ENCODE results near the gene STYX.

Gene STYX, protein sequence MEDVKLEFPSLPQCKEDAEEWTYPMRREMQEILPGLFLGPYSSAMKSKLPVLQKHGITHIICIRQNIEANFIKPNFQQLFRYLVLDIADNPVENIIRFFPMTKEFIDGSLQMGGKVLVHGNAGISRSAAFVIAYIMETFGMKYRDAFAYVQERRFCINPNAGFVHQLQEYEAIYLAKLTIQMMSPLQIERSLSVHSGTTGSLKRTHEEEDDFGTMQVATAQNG

DNA sequence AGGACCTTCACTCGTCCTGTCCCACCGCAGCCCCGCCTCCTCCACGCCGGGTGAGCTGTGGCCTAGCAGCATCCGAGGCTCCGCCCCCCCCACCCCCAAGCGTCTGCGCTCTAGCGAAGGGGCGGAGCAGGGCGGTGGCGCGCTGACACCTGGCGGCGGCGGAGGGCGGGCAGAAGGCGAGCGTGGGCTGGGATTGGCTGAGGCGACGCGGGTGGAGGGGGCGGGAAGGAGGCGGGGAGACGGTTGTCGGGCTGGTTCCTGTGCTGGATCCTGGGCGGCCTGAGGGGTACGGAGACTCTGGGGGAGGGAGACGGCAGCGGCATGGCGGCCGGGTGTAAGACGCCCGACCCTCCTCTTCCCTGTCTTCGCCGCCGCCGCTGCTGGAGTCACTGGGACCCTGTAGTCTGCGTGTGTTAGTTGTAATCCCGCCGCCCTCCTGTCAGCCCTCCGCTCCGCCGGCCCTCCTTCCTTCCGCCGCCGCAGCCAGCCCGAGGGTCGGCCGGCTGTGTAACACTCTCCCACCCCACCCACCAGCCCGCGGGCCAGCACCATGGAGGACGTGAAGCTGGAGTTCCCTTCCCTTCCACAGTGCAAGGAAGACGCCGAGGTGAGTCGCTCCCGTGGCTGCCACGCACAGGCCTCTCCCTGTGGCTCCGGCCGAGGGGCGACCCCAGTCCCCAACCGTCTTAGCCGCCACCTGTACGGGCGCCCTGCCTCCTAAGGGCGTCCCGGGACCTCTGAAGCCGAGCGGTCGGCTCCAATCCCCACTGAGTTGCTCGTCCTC, at the start of gene STYX:
Gene STYX, plus strand, starts transcription at position 242 of the 784 bp plus-strand sequence. Its CDS starts 309 bp downstream, at position 551.
- peak; percentile 98 for DNase-seq (ENCODE audit: low read depth)

DNA sequence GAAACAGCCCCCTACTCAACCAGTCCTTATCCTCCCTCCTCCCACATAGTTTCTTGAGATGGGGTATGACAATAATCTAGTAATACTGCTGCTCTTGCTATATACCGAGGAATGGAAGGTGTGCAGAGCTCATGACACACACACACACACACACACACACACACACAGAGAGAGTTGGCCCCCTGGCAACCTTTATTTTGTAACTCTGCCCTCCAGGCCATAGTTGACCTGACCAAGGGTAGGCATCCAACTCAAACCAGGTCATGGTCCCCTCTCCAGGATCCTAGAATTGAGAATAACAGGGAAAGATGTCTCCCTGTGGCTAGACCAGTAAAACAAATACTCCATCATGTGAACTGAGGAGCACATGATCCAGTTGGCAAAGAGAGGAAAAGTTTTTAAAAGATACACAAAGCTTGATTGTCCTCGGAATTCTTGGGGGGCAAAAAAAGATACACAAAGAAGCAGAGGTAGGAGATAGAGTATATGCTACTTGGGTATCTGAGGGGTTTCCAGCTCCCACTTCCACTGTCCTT, 45.9 kb upstream of the STYX start:
- DNase-seq (ENCODE audit: low read depth) = no peak

DNA sequence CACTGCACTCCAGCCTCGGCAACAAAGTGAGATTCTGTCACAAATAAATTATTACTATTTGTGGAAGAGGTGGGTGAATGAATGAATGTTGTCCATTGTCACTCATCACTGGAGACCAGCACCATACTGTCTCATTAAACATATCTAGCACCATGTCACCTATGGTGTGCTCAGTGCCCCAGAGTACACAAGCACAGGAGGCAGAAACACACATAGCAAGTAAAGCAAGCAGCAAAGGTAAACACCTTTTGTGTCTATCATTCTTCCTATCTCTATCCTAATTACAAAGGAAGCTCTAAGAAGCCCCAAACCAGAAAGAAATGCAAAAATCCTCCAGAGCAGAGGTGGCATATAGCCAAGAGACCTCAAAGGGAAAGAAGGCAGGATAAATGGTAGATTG, 43.8 kb upstream of the STYX start:
- no peak for DNase-seq (ENCODE audit: low read depth)

DNA sequence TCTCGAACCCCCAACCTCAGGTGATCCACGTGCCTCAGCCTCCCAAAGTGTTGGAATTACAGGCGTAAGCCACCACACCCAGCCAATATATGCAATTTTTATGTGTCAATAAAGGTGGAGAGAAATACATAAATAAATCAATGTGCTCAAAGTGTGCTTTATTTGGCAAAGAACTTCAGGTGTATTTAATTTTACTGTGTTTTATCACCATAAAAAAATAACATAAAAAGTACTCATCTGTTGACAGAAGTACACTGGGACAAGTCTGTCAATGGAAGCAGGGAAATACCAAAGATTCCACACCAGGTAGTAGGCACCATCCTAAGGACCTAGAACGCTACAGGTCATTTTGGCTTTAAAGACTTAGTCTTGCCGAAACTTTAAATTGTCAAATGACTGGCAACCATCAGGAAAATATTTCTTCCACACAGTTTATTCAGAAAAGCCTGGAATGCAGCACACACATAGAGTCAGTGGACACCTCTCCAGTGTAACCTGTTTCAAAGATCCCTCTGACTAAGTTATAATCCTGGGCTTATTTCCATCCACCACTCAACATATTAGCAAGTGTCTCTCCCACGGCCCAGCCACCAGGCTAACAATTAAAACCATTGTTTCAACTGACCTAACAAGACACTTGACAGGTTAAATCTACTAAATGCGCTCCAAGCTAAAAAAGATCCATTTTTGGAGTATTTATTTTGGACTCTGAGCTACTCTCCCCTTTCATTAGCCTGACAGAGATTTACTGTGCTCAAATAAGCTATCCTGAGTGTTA, 38.8 kb upstream of the STYX start:
- DNase-seq (ENCODE audit: low read depth) = no peak

DNA sequence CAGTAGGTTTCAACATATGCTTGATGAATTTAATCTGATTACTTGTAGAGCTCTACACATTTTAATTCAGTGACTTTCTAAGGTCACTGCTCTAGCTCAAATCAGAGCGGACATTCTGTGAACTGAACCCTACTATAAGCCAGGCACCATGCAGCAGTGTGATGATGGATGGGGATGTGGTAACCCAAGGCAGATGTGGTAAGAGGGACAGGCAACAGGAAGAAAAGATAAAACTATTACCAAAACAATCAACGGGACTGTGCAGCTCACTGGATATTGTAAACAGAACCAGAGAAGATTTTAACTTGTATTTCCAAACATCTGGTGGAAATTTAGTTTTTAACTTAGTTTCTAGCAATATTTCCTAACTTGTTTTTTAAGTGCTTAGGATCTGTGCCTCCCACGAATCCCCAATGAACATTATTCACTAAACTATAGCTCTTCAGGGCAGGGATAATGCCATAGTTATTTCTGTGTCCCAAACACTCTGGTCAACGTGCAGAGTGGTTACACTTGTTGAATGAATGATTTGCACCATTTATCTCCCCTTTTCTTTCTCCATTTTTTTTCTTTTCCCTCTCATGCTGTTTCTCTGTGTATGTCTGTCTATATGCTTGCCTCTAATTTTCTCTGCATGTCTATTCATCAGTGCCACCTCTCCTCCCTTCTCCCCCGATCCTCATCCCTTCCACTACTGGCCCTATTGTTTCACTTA, 37.6 kb upstream of the STYX start:
- peak; percentile 84 for DNase-seq (ENCODE audit: low read depth)

DNA sequence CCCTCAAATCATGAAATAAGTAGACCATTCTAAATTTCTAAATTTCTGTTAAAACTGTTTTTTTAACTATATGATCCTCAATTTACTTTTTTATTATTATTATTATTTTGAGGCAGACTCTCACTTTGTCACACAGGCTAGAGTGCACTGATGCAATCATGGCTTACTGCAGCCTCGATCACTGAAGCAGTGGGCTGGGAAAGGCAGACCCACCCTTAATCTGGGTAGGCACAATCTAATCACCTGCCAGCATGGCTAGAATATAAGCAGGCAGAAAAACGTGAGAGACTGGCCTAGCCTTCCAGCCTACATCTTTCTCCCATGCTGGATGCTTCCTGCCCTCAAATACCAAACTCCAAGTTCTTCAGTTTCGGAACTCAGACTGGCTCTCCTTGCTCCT, 36.9 kb upstream of the STYX start:
- DNase-seq (ENCODE audit: low read depth) = no peak

DNA sequence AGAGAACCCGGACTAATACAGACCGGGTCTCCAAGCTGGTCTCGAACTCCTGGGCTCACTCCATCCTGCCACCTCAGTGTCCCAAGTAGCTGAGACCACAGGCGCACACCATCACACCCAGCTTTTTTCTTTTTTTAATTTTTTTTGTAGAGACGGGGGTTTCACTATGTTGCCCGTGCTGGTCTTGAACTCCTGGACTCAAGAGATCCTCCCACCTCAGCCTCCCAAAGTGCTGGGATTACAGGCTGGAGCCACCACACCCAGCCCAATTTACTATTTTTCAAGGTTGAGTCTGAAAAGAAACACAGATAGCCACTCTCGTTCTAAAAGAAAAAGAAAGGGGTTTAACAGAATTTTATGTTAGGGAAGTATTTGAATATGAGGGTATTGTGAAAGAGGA, 36.4 kb upstream of the STYX start:
- DNase-seq (ENCODE audit: low read depth) = no peak

DNA sequence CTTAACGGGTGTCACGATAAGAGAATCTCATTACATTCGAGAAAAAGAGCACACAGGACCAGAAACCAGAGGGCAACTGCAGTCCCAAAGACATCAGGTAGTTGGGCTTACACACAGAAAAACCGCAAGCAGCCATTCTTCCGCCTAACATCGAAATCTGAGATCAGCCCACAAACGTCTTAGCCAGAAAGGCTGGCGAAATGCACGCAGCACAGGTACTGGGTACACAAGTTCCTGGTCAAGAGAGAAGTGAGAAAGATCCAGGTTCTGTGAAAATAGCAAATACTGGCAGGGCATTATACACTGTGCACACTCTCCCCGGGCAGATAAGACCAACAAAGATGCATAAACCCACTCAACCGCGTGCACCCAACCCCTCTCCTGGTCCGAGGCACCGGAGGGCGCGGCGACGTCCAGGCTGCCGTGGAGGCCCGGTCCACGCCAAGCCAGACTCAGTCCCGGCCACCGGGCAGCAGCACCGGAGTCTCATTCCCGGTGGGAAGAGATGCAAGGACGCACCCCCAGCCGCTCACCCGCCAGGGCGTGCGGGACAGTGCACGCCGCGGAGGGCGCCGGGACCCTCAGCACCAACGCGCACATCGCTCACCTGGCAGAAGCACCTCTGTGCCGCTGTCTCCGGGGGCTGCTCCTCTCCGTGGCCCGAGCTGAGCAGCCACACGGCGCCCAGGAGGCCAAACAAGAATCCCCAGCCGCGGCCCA, 35.0 kb upstream of the STYX start:
- DNase-seq (ENCODE audit: low read depth) = peak; percentile 11

DNA sequence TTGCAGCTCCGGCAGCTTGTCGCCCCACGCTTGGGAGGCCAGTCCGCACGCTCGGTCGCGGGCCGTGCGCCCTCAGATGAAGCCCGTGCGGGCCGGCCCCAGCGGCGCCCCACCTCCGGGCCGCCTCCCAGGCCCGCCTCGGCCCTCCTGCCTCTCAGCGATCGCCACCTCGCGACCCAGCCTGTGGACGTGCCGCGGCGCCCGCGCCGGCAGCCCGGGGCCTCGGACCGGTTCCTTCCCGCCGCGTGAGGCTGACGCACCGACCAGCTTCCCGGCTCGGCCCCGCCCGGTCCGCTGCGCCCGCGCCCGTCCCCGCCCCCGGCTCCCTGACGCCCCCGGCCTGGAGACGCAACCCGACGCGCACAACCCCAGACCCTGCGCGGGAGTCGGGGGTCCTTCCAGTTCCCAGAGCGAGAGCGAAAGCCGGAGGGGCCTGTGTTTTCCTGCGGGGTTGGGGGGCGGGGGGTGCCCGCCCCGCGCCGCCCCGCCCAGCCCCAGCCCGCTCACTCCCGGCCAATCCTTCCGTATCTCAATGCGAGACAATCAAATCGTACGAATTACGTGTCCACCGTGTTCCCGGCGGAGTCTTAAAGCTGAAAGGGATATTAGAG, 34.4 kb upstream of the STYX start, which contains the start of gene ERO1A:
Gene ERO1A, minus strand, starts transcription at position 78 of the 611 bp plus-strand sequence. Its CDS starts 77 bp downstream, at position 1.
- peak; percentile 84 for DNase-seq (ENCODE audit: low read depth)

DNA sequence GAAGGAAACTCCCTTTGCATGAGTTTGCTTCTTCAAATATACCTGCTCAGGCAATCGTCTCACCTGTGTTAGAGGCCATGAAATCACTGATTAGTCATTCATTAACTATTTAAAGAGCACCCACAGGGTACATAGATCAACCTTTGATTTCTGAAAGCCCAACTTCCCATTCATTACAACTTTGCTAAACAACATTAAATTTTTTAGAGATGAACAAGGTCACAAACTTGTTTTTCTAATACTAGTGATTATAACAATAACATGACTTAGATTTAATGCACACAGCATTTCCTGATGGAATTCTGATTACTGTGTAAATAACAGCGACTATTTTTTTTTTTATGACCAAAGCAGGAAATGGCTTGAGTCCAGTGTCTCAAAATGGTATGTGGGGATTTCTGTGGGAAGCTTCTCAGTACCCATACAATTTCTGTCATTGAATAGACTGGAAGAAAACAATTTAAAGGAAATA, 29.2 kb upstream of the STYX start:
- DNase-seq (ENCODE audit: low read depth) = no peak

DNA sequence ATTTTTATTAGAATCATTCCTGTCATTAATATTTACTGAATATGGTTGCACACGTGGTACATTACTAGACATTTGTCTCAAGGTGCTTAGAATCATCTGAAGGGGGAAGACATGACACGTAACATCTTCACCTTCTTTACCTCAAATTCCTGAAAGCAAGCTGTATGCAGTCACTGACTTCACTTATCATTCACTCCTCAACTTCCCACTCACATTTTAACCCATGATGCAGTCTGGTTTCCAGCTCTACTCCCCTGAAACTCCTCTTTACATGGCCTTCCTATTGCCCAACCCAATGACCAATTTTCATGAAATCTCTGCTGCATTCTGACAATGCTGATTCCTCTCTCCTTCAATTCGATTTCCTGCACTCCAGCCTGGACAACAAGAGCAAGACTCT, 28.7 kb upstream of the STYX start:
- DNase-seq (ENCODE audit: low read depth) = no peak

DNA sequence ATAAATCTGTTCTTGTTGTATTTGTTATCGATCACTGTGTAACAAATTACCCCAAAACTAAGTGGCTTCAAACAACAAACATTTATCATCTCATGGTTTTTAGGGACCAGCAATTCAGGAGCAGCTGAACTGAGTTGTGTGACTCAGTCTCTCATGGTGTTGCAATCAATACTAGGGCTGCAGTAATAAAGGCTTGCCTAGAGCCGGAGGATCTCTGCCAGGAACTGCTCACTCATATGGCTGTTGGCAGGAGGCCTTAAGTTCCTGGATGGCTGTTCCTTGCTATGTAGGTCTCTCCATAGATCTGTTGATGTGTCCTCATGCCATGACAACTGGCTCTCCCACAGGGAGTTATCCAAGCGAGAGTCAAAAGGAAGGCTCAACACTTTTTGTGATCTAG, 26.7 kb upstream of the STYX start:
- DNase-seq (ENCODE audit: low read depth) = peak; percentile 97

DNA sequence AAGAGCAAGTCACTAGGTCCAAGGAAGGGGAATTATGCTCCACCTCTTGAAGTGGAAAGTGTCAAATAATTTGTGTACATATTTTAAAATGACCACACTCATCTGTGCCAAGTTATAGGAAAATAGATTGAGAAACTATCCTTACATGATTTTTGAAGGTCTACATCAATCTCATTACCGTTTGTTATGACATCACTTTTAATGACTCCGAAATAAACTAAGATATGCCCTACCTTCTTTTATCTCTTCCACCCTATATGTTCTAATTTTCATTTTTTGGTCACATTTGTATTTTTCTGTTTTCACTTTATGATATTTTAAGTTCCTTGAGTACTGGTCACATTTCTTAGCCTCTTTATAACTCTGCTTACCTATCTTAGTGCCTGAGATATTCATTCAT, 26.3 kb upstream of the STYX start:
- DNase-seq (ENCODE audit: low read depth) = no peak

DNA sequence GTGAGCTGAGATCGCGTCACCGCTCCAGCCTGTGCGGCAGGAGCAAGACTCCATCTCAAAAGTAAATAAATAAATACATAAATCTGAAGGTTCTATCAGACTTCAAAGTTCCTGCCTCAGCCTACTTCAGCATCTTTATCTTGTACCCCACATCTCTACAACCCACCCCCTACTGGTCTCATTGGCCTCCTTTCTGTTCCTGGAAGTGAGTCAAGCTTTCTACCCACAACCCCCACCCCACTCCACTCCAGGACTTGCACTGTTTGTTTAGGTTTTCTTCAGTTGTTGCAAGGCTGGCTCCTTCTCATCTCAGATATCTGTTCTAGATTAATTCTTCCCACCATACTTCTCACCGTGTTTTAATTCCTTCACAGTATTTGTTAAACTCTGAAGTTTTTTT, 23.7 kb upstream of the STYX start:
- no peak for DNase-seq (ENCODE audit: low read depth)

DNA sequence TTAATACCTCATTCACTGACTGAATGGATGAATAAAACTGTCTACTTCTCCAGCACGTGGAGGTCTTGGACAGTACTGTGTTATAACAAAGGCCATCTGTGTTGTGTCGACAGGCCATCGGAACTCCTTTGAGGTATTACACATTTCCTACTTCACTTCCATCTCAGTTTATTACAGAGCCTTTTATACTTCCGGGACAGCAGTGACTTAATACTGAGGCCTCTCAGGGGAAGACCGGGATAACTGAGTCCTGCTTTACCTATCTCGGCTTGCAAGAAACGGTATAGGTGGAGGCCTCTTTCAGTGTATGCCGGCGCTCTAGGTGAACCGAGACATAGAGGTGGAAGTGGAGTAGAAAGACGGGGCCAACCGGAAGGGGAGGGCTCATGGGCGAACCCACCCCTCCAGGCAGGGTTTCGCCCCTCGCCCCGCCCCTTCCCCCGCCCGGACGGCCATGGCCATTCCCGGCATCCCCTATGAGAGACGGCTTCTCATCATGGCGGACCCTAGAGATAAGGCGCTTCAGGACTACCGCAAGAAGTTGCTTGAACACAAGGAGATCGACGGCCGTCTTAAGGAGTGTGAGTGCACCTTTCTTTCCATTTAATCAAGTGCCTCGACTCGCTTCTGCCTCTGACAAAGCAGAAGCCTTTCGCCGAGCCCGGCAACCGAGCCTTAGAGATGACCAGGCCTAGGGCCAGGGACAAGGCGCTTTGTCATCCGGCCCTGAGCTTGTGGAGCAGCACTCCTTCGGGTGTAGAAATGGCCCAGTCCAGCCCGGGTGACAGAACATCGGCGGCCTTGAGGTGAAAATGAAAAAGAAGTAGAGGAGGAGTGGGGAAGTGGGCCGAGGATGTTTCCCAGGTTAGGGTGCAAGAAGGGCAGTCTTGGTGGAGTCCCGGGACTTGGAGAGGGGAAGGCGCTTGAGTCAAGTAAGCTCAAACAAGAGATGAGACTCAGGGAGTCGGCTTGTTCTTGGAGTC, 23.0 kb upstream of the STYX start, which contains the start of gene PSMC6:
Gene PSMC6, plus strand, starts transcription at position 477 of the 983 bp plus-strand sequence. Its CDS starts 20 bp downstream, at position 497.
- DNase-seq (ENCODE audit: low read depth) = peak; percentile 86

DNA sequence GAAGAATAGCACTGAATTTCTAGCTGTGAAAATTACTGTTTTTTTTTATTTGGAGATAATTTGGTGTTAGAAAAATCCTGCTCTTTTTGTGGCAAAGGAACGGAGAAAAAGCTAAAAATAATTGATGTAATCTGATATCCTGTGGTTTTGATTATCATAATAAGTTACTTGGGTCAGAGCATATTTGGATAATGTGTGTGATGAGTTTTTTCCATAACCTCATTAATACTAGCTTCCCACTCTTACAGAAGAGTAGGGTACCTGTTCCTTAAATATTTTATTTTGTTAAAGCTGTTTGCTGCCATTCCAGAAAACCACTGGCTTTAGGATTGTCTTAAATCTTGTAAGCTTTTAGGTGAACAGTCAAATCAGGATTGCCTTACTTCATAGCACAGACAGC, 18.3 kb upstream of the STYX start:
- peak; percentile 33 for DNase-seq (ENCODE audit: low read depth)

DNA sequence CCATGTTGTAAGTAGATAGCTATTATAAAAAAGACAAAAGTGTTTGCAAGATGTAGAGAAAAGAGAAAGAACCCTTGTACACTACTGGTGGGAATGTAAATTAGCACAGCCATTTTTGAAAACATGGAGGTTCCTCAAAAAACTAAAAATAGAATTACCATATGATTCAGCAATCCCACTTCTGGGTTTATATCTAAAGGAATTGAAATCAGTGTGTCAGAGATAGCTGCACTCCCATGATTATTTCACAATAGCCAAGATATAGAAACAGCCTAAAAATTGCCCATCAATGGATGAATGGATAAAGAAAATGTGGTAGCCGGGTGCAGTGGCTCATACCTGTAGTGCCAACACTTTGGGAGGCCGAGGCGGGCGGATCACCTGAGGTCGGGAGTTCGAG, 13.8 kb upstream of the STYX start:
- no peak for DNase-seq (ENCODE audit: low read depth)

DNA sequence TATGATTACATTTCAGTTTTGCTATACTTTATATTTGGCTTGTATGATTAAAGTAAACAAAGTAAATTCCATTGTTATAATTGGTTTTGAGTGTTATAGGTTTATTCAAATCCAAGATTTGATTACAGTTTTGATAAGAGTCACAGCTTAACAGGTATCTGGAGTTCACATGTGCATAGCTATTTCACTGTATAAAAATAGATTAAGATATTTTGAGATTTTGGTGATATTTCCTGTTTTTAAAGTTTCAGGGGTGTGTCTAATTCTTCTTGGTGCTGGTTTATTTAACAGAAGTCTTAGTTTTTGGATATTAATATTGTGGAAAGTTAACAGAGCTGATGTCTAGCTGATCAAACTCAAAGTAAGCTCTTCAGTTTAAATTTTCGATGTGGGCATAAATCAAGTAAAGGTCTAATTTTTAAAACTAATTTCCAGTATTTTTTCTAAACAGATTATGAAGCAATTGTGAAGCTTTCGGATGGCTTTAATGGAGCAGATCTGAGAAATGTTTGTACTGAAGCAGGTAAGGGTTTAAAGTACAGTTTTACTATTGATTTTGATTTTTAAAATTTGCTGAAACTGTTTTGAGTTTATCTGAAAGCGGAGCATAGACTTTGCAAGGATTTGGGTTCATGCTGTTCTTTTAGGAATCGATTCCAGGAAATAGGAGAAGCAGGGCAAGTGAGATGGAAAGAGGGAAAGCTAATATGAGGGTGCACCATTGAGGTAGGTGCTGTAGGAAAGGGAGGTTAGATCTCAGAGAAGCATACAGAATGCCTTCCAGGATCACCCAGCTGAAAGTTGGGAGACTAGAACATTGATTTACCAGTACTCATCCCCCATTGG, 6.2 kb upstream of the STYX start:
- no peak for DNase-seq (ENCODE audit: low read depth)

DNA sequence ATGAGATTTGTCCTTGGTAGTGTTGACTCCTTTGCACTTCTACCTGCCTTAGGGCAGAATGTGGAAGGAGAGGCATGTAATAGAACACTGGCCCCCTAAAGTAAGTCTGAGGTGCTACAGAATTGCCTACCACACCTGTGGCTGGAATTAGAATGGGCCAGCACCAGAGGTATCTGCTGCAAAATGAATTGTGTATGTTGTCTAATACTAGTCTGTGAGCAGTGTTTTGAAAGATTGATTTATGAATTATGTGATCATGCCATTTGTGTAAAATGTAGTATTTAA, 5.7 kb upstream of the STYX start:
- DNase-seq (ENCODE audit: low read depth) = no peak

Data from fibroblast of gingiva (primary cell).